ENCODE results near the gene RNF26.

Gene RNF26

DNA sequence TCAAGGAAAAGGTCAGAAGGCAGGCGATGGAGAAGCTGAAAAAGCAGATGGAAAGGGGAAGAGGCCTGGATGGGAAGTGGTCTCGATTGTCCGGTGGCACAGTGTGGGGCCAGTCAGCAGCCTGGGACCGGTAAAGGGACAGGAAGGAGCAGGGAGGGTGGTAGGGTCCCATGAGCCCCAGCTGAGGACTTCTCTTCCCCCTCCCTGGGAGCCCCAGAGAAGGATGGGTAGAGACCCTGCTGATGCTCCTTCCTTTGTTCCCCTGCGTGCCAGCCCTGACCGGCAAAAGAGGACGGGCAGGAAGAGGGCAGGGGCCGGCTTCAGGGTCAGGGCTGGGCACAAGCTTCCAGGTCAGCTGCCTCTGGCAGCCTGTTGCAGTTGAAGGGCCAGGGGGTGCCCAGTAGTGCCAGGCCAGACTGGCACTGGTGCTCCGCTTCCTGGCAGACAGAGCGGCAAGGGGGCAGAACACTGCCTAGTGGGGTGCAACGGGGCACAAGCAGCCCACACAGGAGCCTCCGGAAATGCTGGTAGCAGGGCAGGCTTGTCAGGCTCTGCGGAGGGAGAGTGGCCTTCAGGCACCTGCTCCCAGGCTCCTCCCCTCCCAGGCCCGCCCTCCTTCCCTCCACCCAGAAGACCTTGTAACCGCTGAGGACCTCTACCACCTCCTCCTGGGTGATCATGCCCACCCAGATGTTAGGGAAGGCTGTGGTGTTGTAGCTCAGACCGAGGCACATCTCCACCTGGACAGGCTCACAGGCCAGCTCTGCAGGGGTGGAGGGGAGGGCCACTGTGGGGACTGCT, 7.1 kb downstream of the RNF26 start:
- no peak for DNase-seq (ENCODE audit: low read depth in 1 of 2, low spot score in 1 of 2)
- no peak for TF ChIP-seq JUND (IDR thresholded peaks at IDR 0.05; ENCODE audit: low read depth)
- in situ Hi-C loops (cut with HindIII; ENCODE audit: low pct_unique_long_range_greater_than_20kb, low sequenced_read_pairs) = no loop called here

GRCh38 chr11:119342023-119342300, 7.6 kb downstream of the RNF26 start:
- DNase-seq (ENCODE audit: low read depth in 1 of 2, low spot score in 1 of 2) = no peak
- TF ChIP-seq JUND (IDR thresholded peaks at IDR 0.05; ENCODE audit: low read depth) = no peak
- in situ Hi-C loops (cut with HindIII; ENCODE audit: low pct_unique_long_range_greater_than_20kb, low sequenced_read_pairs) = no loop called here

GRCh38 chr11:119342362-119343130, 8.2 kb downstream of the RNF26 start:
- in situ Hi-C loops (cut with HindIII; ENCODE audit: low pct_unique_long_range_greater_than_20kb, low sequenced_read_pairs) = no loop called here
- TF ChIP-seq JUND (IDR thresholded peaks at IDR 0.05; ENCODE audit: low read depth) = no peak
- no peak for DNase-seq (ENCODE audit: low read depth in 1 of 2, low spot score in 1 of 2)

DNA sequence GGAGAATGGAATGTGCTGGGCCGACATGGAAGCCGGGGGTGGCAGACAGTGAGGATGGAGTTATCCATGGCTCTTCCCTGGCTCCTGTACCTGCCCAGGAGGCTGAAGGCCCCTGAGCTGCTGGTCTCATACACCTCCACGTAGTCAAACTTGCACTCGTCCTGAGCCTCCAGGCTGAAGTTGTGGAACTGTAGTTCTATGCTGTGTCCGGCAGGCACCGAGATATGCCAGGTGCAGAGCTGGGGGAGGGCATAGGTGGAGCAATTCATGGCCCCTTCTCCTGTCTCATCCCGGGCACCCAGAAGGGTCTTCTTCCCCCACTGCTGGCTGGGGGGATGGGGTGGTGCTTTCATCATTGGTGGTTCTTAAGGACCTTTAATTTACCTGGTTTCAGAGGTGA, 9.4 kb downstream of the RNF26 start:
- DNase-seq (ENCODE audit: low read depth in 1 of 2, low spot score in 1 of 2) = no peak
- no peak for TF ChIP-seq JUND (IDR thresholded peaks at IDR 0.05; ENCODE audit: low read depth)
- in situ Hi-C loops (cut with HindIII; ENCODE audit: low pct_unique_long_range_greater_than_20kb, low sequenced_read_pairs) = no loop called here

DNA sequence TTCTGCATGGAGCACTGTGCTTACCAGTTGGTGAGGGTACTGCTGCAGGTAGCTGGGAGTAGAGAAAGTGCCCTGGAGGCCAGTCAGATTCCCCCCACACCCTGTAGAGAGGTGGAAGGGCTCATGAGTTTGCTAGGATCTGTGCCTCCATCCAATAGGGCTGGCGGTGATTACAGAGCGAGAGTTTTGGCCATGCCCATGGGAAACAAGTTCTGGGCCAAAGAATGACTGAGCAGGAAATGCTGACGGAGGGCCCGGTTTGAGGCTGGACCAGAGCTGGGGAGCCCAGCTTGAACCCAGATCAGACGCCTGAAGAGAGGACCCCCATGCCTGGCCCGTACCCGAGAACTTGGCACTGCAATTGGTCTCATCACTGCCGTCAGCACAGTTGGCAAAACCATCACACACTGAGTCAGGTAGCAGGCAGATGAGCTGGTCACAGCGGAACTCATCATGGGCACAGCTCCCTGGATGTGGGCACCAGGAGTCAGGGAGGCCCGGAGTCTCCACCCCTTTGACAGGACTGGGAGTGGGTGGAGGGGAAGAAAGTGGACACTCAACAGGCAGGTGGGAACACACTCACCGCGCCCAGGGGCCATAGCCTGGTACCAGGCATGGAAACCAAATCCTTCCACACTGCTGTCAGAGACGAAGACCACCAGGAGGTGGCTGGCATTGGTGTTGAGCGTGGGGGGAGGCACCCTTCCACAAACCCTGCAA, 10.1 kb downstream of the RNF26 start:
- DNase-seq (ENCODE audit: low read depth in 1 of 2, low spot score in 1 of 2) = no peak
- in situ Hi-C loops (cut with HindIII; ENCODE audit: low pct_unique_long_range_greater_than_20kb, low sequenced_read_pairs) = no loop called here
- no peak for TF ChIP-seq JUND (IDR thresholded peaks at IDR 0.05; ENCODE audit: low read depth)

DNA sequence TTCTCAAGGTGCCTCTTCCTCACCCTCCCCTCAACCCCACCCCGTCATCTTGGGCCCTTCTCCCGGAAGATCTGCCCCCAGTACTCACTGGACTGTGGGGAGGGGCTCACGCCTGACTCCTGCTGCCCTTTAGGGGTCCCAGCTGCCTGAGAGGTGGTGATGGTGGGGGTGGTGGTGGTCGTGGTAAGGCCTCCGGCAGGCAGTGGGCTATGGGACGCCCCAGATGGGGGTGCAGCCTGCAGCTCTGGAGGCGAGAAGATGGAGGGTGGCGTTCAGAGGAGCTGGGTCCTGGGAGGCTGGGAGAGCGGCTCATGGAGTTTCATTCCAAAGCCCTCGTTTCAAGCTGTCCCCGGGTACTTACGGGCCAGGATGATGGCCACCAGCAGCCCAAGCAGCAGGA, 11.4 kb downstream of the RNF26 start:
- TF ChIP-seq JUND (IDR thresholded peaks at IDR 0.05; ENCODE audit: low read depth) = no peak
- DNase-seq (ENCODE audit: low read depth in 1 of 2, low spot score in 1 of 2) = no peak
- in situ Hi-C loops (cut with HindIII; ENCODE audit: low pct_unique_long_range_greater_than_20kb, low sequenced_read_pairs) = no loop called here

DNA sequence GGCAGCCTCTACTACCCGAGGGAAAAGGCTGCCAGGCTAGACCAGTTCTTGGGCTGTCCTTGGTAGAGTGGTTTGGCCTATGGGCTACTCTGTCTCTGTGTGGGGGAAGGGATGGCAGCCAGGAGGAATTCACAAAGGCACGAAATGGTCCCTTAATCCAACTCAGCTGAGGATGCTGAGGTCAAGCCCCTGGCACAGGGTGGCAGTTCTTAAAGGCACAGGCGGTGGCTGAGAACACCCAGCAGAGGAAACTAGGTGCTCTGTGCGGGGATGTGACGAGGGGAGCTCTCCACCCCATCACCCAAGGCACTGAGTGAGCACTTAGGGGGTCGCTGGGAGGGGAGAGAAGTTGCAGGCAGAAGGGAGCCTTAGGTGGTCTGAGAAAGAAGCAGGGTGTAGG, 12.3 kb downstream of the RNF26 start, which contains the start of gene MFRP:
TSS of gene MFRP (minus strand) at position 101 of the 400 bp plus-strand sequence. CDS start 192 bp downstream, outside the sequence.
- TF ChIP-seq JUND (IDR thresholded peaks at IDR 0.05; ENCODE audit: low read depth) = no peak
- in situ Hi-C loops (cut with HindIII; ENCODE audit: low pct_unique_long_range_greater_than_20kb, low sequenced_read_pairs) = no loop called here

GRCh38 chr11:119347242-119347641, 12.9 kb downstream of the RNF26 start:
- in situ Hi-C loops (cut with HindIII; ENCODE audit: low pct_unique_long_range_greater_than_20kb, low sequenced_read_pairs) = no loop called here
- no peak for TF ChIP-seq JUND (IDR thresholded peaks at IDR 0.05; ENCODE audit: low read depth)
- DNase-seq (ENCODE audit: low read depth in 1 of 2, low spot score in 1 of 2) = no peak

More for the DNA sequence above, 12.3 kb downstream of the RNF26 start, which contains the start of gene MFRP:
- no peak for DNase-seq (ENCODE audit: low read depth in 1 of 2, low spot score in 1 of 2)

GRCh38 chr11:119347940-119348605, 13.7 kb downstream of the RNF26 start:
- TF ChIP-seq JUND (IDR thresholded peaks at IDR 0.05; ENCODE audit: low read depth) = no peak
- DNase-seq (ENCODE audit: low read depth in 1 of 2, low spot score in 1 of 2) = no peak
- in situ Hi-C loops (cut with HindIII; ENCODE audit: low pct_unique_long_range_greater_than_20kb, low sequenced_read_pairs) = no loop called here

- in situ Hi-C loops (cut with HindIII; ENCODE audit: low pct_unique_long_range_greater_than_20kb, low sequenced_read_pairs) = no loop called here
- no peak for TF ChIP-seq JUND (IDR thresholded peaks at IDR 0.05; ENCODE audit: low read depth)
- no peak for DNase-seq (ENCODE audit: low read depth in 1 of 2, low spot score in 1 of 2)
These were observed 16.0 kb downstream of the RNF26 start for GRCh38 chr11:119350302-119350701.

DNA sequence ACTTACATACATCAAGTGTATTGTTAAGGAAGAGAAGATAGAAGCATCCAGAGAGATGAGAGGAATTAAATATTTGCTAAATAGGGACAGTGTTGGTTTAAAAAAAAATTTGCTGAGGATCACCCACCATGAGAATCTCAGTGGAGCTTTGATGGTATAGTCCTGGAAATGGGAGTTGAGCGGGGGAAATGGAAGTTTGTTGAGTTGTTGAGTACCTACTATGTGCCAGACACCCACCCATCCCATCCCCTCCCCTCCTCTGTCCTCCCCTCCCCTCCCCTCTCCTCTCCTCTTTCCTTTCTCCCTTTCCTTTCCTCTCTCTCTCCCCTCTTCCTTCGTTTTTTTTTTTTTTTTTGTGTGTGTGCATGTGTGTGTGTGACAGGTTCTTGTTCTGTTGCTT, 16.9 kb downstream of the RNF26 start:
- in situ Hi-C loops (cut with HindIII; ENCODE audit: low pct_unique_long_range_greater_than_20kb, low sequenced_read_pairs) = no loop called here
- DNase-seq (ENCODE audit: low read depth in 1 of 2, low spot score in 1 of 2) = no peak
- TF ChIP-seq JUND (IDR thresholded peaks at IDR 0.05; ENCODE audit: low read depth) = no peak

DNA sequence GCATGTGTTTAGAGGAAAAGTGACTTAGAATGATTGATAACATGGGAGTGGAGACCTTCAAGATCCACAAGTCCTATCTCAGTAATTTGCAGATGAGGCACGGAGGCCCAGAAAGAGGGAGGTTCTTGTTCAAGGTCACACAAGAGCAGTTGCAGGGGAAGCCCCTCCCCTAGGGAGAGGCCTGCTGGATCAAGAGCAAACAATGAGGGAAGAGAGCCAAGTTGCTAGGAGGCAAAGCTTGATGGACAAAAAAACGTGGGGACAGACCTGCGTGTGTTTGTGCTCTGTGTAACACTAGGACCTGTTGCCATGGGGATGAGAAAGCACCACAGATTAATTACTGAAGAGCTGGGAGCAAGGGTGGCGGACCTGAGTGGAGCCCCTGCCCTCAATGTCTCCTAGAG, 18.5 kb downstream of the RNF26 start:
- peak; percentile 64 to 66 for DNase-seq (ENCODE audit: low read depth in 1 of 2, low spot score in 1 of 2)
- no peak for TF ChIP-seq JUND (IDR thresholded peaks at IDR 0.05; ENCODE audit: low read depth)
- in situ Hi-C loops (cut with HindIII; ENCODE audit: low pct_unique_long_range_greater_than_20kb, low sequenced_read_pairs) = no loop called here
